ENCODE data around the gene NUPR2.
"Not testable (repeated sequence)": the region's sequence is repeated elsewhere in the genome, so short reads cannot be mapped to it uniquely, and the experiment has no call there.

DNA sequence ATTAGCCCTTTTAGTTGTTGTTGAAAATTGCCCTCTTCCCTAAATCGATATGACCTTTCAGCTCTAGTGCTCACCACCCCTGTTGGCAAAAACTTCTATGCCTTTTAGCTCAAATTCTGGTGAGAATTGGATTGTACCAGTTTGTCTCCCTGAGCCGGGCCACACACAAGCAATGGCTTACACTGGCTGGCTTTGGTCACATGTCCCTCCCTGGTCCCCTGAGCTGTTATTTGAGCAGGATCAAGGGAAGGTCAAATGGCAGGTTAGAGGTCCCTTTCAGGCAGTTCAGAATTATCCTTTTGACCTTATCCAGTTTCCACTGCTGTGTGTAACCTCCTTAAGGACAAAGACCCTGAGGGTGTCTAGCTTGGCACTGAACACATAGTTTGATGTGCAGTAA, 14.8 kb upstream of the NUPR2 start:
- TF ChIP-seq, protein P1, sequence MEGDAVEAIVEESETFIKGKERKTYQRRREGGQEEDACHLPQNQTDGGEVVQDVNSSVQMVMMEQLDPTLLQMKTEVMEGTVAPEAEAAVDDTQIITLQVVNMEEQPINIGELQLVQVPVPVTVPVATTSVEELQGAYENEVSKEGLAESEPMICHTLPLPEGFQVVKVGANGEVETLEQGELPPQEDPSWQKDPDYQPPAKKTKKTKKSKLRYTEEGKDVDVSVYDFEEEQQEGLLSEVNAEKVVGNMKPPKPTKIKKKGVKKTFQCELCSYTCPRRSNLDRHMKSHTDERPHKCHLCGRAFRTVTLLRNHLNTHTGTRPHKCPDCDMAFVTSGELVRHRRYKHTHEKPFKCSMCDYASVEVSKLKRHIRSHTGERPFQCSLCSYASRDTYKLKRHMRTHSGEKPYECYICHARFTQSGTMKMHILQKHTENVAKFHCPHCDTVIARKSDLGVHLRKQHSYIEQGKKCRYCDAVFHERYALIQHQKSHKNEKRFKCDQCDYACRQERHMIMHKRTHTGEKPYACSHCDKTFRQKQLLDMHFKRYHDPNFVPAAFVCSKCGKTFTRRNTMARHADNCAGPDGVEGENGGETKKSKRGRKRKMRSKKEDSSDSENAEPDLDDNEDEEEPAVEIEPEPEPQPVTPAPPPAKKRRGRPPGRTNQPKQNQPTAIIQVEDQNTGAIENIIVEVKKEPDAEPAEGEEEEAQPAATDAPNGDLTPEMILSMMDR (IDR thresholded peaks at IDR 0.05 in 8 of 11, conservative IDR thresholded peaks at IDR 0.05 in 3 of 11) = not testable (repeated sequence)
- TF ChIP-seq POLR2A, POLR2AphosphoS5 (IDR thresholded peaks at IDR 0.05): not testable (repeated sequence)
